GM21381 (cell line): ENCODE results near the gene KRTAP5-5.

ENCODE experiments used
- ATAC-seq: cut with Tn5 transposase; IDR thresholded peaks from one replicate; pipeline ENCODE4 v1.9.1; 2021; ENCODE audit warnings: mild to moderate bottlenecking, moderate library complexity; ENCODE audit not compliant: unreplicated experiment

Gene KRTAP5-5

DNA sequence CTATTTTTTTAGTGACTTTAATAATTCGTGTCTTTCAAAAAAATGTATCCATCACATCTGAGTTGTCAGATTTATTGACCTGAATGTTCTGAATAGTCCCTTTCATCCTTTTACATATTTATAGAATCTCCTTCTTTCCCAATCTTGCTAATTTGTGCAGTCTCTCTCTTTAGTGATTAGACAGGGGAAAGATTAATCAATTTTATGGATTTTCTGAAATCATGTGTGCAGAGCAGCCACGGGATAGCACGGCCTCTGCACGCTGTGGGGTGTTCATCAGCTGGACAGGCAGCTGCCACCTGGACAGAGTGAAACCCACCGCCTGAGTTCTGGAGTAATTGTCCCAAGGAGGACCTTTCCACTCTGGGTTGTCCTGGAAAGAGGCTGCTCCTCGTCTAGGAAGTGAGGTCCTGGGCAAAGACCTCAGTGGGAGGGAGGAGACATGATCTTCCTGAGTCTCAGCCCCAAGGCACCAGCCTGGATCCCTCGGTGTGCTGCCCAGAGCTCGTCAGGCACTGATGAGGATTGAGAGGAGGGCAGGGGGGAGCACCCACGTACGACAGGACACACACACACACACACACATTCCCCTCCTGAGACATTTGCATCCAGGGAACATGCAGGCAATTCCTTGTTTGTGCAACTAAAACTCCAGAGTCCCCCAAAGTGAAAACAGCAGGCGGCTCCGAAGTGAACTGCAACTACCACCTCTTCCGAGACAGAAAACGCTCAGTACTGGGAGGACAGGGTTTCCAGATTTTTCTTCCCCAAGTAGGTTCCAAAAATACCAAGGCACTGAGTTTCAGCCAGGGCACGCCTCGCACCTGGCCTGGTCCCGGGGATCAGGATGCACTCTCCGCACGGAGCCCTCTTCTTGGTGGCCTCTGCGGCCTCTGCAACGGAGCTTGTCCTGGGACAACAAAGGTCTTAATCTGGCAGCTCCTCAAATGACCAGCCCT is 44.9 kb downstream of the KRTAP5-5 start:
- no peak for ATAC-seq

GRCh38 chr11:1675536-1676228 is 46.1 kb downstream of the KRTAP5-5 start:
- ATAC-seq = no peak

DNA sequence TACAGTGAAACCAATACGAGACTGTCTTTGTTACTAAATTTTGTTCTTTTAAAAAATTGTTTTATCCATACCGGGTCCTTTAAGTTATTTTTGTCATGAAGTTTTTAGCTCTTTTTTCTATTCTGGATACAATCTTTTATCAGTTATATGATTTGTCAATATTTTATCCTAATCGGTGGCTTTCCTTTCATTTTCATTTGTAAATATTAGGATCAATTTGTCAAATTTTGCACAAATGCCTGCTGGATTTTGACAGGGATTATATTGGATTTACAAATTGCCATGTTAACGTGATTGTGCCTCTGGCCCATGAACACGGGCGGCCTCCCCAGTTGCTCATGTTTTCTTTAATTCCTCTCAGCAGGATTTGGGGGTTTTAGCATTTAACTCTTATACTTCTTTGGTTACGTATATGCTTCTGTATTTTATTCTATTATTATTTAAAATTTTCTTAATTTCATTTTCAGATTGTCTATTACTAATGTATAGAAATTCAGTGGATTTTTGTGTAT is 46.7 kb downstream of the KRTAP5-5 start:
- ATAC-seq = no peak

DNA sequence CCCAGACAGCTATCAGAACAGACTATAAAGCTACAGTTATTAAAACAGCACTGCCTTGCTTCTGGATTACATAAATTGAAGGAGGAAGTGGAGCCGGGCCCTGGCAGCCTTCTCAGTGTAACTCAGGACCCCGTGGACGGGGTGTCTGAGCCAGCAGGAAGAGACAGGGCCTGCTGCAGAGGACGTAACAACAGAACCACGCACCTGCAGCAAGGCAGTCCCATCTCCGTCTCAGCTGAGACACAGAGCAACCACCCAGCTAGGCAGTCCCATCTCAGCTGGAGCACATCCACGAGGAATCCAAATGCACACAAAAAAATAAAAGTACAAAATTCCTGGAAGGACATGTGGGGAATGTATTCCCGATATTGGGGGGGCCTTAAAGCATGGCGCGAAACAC is 50.3 kb downstream of the KRTAP5-5 start:
- ATAC-seq = no peak
